IMR-90 (cell line): ENCODE results near the gene TEX36.

Experiments used
- CEBPB ChIP-seq: IDR thresholded peaks from 2 replicates; pipeline ENCODE4 v1.6.1; 2012; ENCODE audit warnings: low read depth, low read length, improper control_type of control experiment
- CHD1 ChIP-seq: IDR thresholded peaks from 2 replicates; pipeline ENCODE4 v1.6.1; 2012; ENCODE audit warnings: low read depth, low read length, improper control_type of control experiment
- FOS ChIP-seq: fragments of 150-350 bp; IDR thresholded peaks from 2 replicates; pipeline ENCODE4 v1.6.1; 2016; ENCODE audit warnings: low read depth, low read length
- POLR2A ChIP-seq: IDR thresholded peaks from 2 replicates; pipeline ENCODE4 v1.6.1; 2012; ENCODE audit warnings: mild to moderate bottlenecking, low read depth, low read length
- RFX5 ChIP-seq: IDR thresholded peaks from 2 replicates; pipeline ENCODE4 v1.8.0; 2012; ENCODE audit warnings: low read depth, mild to moderate bottlenecking, low read length, moderate library complexity
- SMC3 ChIP-seq: fragments of 150-350 bp; IDR thresholded peaks from 2 replicates; pipeline ENCODE4 v1.6.1; 2016; ENCODE audit warnings: low read depth, mild to moderate bottlenecking, antibody characterized with exemption, low read length, moderate library complexity
- TF ChIP-seq, protein P1 (sequence below): conservative IDR thresholded peaks from 2 replicates; pipeline ENCODE4 v1.5.1; 2012; ENCODE audit warnings: mild to moderate bottlenecking, low read depth, low read length, improper control_type of control experiment
- TF ChIP-seq, protein P2 (sequence below): fragments of 150-350 bp; IDR thresholded peaks from 2 replicates; pipeline ENCODE4 v1.6.1; 2017; ENCODE audit warnings: mild to moderate bottlenecking, antibody characterized with exemption, low read length, low read depth
- TF ChIP-seq, protein P3 (sequence below): fragments of 150-350 bp; IDR thresholded peaks from 2 replicates; pipeline ENCODE4 v1.6.1; 2016; ENCODE audit warnings: low read depth, mild to moderate bottlenecking, low read length, moderate library complexity, borderline replicate concordance

DNA sequence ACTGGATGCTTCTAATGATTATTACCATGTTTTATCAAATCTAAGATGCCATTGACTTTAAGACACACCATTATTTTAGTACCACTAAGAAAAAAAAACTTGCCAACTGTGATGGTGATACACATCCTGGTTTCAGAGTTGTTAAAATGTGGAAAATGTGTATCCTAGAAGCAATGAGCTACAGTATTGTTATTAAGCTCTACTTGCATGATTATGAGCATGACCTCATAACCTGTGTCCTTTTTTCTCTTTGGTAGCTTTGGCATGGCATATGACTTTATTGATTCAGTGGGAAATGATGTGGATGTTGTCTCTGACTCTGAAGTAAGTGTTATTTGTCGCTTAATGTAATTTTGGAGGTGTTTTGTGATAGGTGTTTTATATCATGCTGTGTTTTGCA lies 39.8 kb upstream of the TEX36 start:
- TF ChIP-seq, protein P1, sequence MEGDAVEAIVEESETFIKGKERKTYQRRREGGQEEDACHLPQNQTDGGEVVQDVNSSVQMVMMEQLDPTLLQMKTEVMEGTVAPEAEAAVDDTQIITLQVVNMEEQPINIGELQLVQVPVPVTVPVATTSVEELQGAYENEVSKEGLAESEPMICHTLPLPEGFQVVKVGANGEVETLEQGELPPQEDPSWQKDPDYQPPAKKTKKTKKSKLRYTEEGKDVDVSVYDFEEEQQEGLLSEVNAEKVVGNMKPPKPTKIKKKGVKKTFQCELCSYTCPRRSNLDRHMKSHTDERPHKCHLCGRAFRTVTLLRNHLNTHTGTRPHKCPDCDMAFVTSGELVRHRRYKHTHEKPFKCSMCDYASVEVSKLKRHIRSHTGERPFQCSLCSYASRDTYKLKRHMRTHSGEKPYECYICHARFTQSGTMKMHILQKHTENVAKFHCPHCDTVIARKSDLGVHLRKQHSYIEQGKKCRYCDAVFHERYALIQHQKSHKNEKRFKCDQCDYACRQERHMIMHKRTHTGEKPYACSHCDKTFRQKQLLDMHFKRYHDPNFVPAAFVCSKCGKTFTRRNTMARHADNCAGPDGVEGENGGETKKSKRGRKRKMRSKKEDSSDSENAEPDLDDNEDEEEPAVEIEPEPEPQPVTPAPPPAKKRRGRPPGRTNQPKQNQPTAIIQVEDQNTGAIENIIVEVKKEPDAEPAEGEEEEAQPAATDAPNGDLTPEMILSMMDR, result no peak
- TF ChIP-seq POLR2A (no peak), SMC3 (no peak), CEBPB (no peak), FOS (no peak), RFX5 (no peak), CHD1 (no peak)
- TF ChIP-seq, protein P2, sequence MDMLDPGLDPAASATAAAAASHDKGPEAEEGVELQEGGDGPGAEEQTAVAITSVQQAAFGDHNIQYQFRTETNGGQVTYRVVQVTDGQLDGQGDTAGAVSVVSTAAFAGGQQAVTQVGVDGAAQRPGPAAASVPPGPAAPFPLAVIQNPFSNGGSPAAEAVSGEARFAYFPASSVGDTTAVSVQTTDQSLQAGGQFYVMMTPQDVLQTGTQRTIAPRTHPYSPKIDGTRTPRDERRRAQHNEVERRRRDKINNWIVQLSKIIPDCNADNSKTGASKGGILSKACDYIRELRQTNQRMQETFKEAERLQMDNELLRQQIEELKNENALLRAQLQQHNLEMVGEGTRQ, result no peak
- TF ChIP-seq, protein P3, sequence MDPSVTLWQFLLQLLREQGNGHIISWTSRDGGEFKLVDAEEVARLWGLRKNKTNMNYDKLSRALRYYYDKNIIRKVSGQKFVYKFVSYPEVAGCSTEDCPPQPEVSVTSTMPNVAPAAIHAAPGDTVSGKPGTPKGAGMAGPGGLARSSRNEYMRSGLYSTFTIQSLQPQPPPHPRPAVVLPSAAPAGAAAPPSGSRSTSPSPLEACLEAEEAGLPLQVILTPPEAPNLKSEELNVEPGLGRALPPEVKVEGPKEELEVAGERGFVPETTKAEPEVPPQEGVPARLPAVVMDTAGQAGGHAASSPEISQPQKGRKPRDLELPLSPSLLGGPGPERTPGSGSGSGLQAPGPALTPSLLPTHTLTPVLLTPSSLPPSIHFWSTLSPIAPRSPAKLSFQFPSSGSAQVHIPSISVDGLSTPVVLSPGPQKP, result no peak
